Neural cell (in vitro differentiated cells): ENCODE measurements around the gene WWC1. TPM values are rescaled to one million over a fixed set of nuclear protein-coding genes. Genes with fewer than 3 reads are reported as not detected.

ENCODE experiments used
- H2AFZ ChIP-seq: fragments of 200-600, 300-800 bp; sonication (generic), shearing (Covaris generic); 2 replicates; pipeline ENCODE4 v1.6.0; 2014; ENCODE audit warnings: low read depth, mild to moderate bottlenecking, antibody characterized with exemption, low read length, moderate library complexity
- H3F3A ChIP-seq: fragments of 200-600 bp; shearing (Covaris generic); 2 replicates; pipeline ENCODE4 v1.6.1; 2016; ENCODE audit warnings: mild to moderate bottlenecking, moderate library complexity, mixed read lengths, antibody characterized with exemption, low read length; ENCODE audit not compliant: insufficient read depth, poor library complexity, severe bottlenecking
- H3K27ac ChIP-seq: fragments of 200-600, 300-800 bp; sonication (generic), shearing (Covaris generic); 2 replicates; pipeline ENCODE4 v1.5.1; 2014; ENCODE audit warnings: mild to moderate bottlenecking, low read length, moderate library complexity
- H3K27me3 ChIP-seq: fragments of 300-800, 200-600 bp; sonication (generic), shearing (Covaris generic); 2 replicates; pipeline ENCODE4 v1.6.0; 2014; ENCODE audit warnings: mild to moderate bottlenecking, low read depth, low read length, moderate library complexity; ENCODE audit not compliant: insufficient read depth
- H3K36me3 ChIP-seq: fragments of 300-800, 200-600 bp; sonication (generic), shearing (Covaris generic); 2 replicates; pipeline ENCODE4 v1.5.1; 2014; ENCODE audit warnings: mild to moderate bottlenecking, antibody characterized with exemption, low read length, moderate library complexity; ENCODE audit not compliant: insufficient read depth
- H3K4me2 ChIP-seq: fragments of 300-800, 200-600 bp; sonication (generic), shearing (Covaris generic); 2 replicates; pipeline ENCODE4 v1.6.0; 2014; ENCODE audit warnings: mild to moderate bottlenecking, low read length
- H3K4me3 ChIP-seq: fragments of 300-800, 200-600 bp; sonication (generic), shearing (Covaris generic); 2 replicates; pipeline ENCODE4 v1.5.1; 2014; ENCODE audit warnings: mild to moderate bottlenecking, low read length, moderate library complexity
- H3K79me2 ChIP-seq: fragments of 200-600 bp; shearing (Covaris generic); replicated peaks from 2 replicates; pipeline ENCODE4 v1.6.0; 2014; ENCODE audit warnings: mild to moderate bottlenecking, low read length, moderate library complexity; ENCODE audit not compliant: insufficient read depth
- H3K9ac ChIP-seq: fragments of 300-800, 200-600 bp; sonication (generic), shearing (Covaris generic); 2 replicates; pipeline ENCODE4 v1.6.1; 2016; ENCODE audit warnings: mild to moderate bottlenecking, low read length, mixed read lengths
- H3K9me2 ChIP-seq: fragments of 200-600 bp; shearing (Covaris generic); 2 replicates; pipeline ENCODE4 v1.6.1; 2016; ENCODE audit warnings: mild to moderate bottlenecking, low read length, mixed read lengths; ENCODE audit not compliant: insufficient read depth
- H3K9me3 ChIP-seq: fragments of 200-600, 300-800 bp; sonication (generic), shearing (Covaris generic); 2 replicates; pipeline ENCODE4 v1.6.1; 2016; ENCODE audit warnings: mild to moderate bottlenecking, mixed run types, low read length, moderate library complexity, mixed read lengths
- H4K20me1 ChIP-seq: fragments of 200-600 bp; shearing (Covaris generic); 2 replicates; pipeline ENCODE4 v1.6.1; 2016; ENCODE audit warnings: mild to moderate bottlenecking, mixed run types; ENCODE audit not compliant: insufficient read depth
- EP300 ChIP-seq: fragments of 450-650 bp; conservative IDR thresholded peaks from 2 replicates; pipeline ENCODE4 v1.6.1; 2014; ENCODE audit warnings: antibody characterized with exemption, mild to moderate bottlenecking, moderate library complexity; ENCODE audit not compliant: poor library complexity, severe bottlenecking
- EZH2 ChIP-seq: fragments of 200-600, 300-800 bp; shearing (Covaris generic), sonication (generic); IDR thresholded peaks from 2 replicates; pipeline ENCODE4 v1.6.1; 2014; ENCODE audit warnings: antibody characterized with exemption, low read length, borderline replicate concordance, mild to moderate bottlenecking; ENCODE audit not compliant: insufficient read depth, poor library complexity, severe bottlenecking
- MXI1 ChIP-seq: fragments of 450-650 bp; conservative IDR thresholded peaks from 2 replicates; pipeline ENCODE4 v1.6.1; 2014; ENCODE audit warnings: antibody characterized with exemption, mild to moderate bottlenecking; ENCODE audit not compliant: poor library complexity, severe bottlenecking
- POLR2AphosphoS5 ChIP-seq: IDR thresholded peaks from 2 replicates; pipeline ENCODE4 v1.6.1; 2012
- RAD21 ChIP-seq: fragments of 450-650 bp; conservative IDR thresholded peaks from 2 replicates; pipeline ENCODE4 v1.6.1; 2014; ENCODE audit warnings: antibody characterized with exemption, mild to moderate bottlenecking, moderate library complexity
- SMC3 ChIP-seq: fragments of 450-650 bp; conservative IDR thresholded peaks from 2 replicates; pipeline ENCODE4 v1.6.1; 2014; ENCODE audit warnings: antibody characterized with exemption, mild to moderate bottlenecking, moderate library complexity; ENCODE audit not compliant: poor library complexity
- TAF1 ChIP-seq: IDR thresholded peaks from 2 replicates; pipeline ENCODE4 v1.6.1; 2012; ENCODE audit warnings: low read depth
- polyA plus RNA-seq: library from polyadenylated mRNA; depleted of rRNA; stranded (reverse); fragments of >200 nt; gene quantifications from 2 replicates; pipeline ENCODE4 v1.2.3, GENCODE V29; 2014
- TF ChIP-seq, protein P1 (sequence below): IDR thresholded peaks from 2 replicates; pipeline ENCODE4 v1.6.1; 2012; ENCODE audit warnings: borderline replicate concordance
- TF ChIP-seq, protein P2 (sequence below): fragments of 450-650 bp; IDR thresholded peaks from 2 replicates; pipeline ENCODE4 v1.5.1; 2014; ENCODE audit warnings: antibody characterized with exemption, mild to moderate bottlenecking, moderate library complexity; ENCODE audit not compliant: poor library complexity, severe bottlenecking

Gene WWC1
- polyA plus RNA-seq, 1 donor from 2014 or later = 0.97 TPM

DNA sequence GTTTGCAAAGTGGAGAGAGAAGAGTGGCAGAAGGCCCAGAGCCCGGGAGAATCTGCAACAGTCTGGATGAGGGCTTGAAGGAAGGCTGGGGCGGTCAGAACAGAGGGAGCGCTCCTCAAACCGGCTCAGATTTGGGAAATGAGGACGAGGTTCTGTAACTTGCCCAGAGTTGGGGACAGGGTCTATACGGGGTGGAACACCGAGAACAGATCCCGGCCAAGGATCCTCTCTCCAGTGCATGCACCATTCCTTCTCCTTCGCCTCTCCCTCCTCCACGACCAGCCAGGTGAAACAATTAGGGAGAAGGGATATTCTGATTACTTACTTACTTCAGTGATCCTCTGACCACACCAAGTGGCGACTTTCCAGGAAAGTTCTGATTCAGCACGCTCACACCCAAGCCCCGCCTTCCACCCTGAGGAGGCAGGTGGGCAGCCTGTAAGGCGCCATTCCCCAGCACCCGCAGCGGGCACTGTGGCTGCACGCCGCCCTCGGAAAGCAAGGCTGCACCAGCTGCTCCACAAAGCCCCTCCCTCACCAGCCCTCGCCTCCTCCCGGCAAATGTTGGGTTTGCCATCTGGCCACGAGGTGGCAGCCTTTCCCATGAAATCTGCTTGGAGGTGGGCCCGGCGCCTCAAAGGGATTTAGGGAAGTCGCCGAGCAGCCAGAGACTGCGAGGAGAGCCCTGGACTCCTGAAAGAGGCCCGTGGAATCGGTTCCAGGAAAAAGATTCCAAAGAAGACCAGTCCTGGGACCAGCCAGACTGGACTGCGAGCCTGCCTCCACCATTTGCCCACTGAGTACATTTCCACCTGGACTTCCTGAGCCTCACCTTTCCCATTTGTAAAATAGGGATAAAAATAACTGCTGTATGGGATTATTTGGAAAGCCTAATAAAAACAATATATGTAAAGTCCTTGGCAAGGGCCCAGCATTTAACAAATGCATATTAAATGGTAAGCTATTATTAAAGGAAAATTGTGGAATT is 22.2 kb upstream of the WWC1 start:
- Histone ChIP-seq H3K27ac (no peak overlapping the region), H3K36me3 (no peaks in the 10 kb centered on the region), H3K9me3 (no peaks in the 10 kb centered on the region), H2AFZ (no peak overlapping the region), H3K79me2 (no peaks in the 10 kb centered on the region), H3K27me3 (no peaks in the 10 kb centered on the region), H3K9me2 (no peaks in the 10 kb centered on the region), H3K4me3 (peak overlapping the region; percentile 56), H4K20me1 (no peaks in the 10 kb centered on the region), H3K4me2 (no peak overlapping the region), H3K9ac (no peak overlapping the region), H3F3A (no peaks in the 10 kb centered on the region)
- TF ChIP-seq EZH2 (no peak), RAD21 (peak; percentile 95), POLR2AphosphoS5 (no peak), TAF1 (no peak), SMC3 (peak; percentile 93), EP300 (no peak), MXI1 (no peak)
- TF ChIP-seq, protein P1, sequence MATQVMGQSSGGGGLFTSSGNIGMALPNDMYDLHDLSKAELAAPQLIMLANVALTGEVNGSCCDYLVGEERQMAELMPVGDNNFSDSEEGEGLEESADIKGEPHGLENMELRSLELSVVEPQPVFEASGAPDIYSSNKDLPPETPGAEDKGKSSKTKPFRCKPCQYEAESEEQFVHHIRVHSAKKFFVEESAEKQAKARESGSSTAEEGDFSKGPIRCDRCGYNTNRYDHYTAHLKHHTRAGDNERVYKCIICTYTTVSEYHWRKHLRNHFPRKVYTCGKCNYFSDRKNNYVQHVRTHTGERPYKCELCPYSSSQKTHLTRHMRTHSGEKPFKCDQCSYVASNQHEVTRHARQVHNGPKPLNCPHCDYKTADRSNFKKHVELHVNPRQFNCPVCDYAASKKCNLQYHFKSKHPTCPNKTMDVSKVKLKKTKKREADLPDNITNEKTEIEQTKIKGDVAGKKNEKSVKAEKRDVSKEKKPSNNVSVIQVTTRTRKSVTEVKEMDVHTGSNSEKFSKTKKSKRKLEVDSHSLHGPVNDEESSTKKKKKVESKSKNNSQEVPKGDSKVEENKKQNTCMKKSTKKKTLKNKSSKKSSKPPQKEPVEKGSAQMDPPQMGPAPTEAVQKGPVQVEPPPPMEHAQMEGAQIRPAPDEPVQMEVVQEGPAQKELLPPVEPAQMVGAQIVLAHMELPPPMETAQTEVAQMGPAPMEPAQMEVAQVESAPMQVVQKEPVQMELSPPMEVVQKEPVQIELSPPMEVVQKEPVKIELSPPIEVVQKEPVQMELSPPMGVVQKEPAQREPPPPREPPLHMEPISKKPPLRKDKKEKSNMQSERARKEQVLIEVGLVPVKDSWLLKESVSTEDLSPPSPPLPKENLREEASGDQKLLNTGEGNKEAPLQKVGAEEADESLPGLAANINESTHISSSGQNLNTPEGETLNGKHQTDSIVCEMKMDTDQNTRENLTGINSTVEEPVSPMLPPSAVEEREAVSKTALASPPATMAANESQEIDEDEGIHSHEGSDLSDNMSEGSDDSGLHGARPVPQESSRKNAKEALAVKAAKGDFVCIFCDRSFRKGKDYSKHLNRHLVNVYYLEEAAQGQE = no peak
- TF ChIP-seq, protein P2, sequence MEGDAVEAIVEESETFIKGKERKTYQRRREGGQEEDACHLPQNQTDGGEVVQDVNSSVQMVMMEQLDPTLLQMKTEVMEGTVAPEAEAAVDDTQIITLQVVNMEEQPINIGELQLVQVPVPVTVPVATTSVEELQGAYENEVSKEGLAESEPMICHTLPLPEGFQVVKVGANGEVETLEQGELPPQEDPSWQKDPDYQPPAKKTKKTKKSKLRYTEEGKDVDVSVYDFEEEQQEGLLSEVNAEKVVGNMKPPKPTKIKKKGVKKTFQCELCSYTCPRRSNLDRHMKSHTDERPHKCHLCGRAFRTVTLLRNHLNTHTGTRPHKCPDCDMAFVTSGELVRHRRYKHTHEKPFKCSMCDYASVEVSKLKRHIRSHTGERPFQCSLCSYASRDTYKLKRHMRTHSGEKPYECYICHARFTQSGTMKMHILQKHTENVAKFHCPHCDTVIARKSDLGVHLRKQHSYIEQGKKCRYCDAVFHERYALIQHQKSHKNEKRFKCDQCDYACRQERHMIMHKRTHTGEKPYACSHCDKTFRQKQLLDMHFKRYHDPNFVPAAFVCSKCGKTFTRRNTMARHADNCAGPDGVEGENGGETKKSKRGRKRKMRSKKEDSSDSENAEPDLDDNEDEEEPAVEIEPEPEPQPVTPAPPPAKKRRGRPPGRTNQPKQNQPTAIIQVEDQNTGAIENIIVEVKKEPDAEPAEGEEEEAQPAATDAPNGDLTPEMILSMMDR = peak; percentile 98

DNA sequence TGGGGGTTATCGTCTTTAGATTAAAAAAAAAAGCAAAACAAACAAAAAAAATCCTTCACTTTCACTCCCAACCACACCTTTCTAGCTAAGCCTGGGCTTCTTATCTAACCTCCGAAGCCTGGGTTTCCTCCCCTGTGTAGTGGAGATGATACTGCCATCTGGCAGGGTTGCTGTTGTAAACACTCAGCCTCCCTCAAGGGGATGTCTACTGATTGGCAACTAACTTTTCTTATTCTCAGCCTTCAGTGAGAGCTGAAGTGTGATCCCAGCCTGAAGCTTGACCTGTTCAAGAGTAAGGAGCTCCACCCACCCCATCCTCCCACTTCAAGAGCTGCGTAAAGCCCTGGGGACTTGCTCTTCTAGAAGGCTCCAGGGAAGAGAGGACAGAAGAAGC is 21.5 kb upstream of the WWC1 start:
- Histone ChIP-seq H3K4me3 (no peak overlapping the region), H2AFZ (no peak overlapping the region), H3K4me2 (no peak overlapping the region), H4K20me1 (no peaks in the 10 kb centered on the region), H3K36me3 (no peaks in the 10 kb centered on the region), H3F3A (no peaks in the 10 kb centered on the region), H3K9ac (no peak overlapping the region), H3K79me2 (no peaks in the 10 kb centered on the region), H3K27me3 (no peaks in the 10 kb centered on the region), H3K9me3 (no peaks in the 10 kb centered on the region), H3K9me2 (no peaks in the 10 kb centered on the region), H3K27ac (no peak overlapping the region)
- TF ChIP-seq EZH2 (no peak), MXI1 (no peak), POLR2AphosphoS5 (no peak), EP300 (no peak), SMC3 (no peak), RAD21 (no peak), TAF1 (no peak)
- TF ChIP-seq, protein P2 = no peak
- TF ChIP-seq, protein P1 = no peak
